ENCODE data around the gene BMP6. TPM values are rescaled to one million over a fixed set of nuclear protein-coding genes. Genes with fewer than 3 reads are reported as not detected.

Gene BMP6
- total and polyA plus RNA-seq, 2 of the 4 experiments (the other 2 are of a cell fraction): 0.18 to 0.19 TPM

DNA sequence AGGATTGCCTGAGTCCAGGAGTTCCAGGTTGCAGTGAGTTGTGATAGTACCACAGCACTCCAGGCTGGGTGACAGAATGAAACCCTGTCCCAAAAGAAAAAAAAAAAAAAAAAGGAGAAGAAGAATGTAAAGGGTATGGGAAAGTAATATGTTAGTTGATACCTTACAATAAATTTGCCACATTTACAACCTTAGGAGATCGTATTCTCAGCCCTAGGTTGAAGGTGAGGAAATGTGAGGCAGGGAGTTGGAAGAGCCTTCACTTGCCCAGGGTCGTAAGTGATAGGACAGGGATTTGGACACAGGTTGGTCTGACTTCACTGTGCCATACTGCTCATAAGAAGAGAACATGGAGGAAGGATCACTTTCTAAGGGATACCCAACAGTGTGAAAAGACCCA, 68.6 kb downstream of the BMP6 start:
- DNase-seq (no peak), ATAC-seq (ENCODE audit: low read depth) (no peak)
- H2BK120ac ChIP-seq (ENCODE audit: low read depth, low read length): no peak overlapping the region
- no peak overlapping the region for H3K18ac ChIP-seq (ENCODE audit: low read depth, low read length)
- H3K14ac ChIP-seq (replicated peaks; ENCODE audit: low read depth, low read length): no peak overlapping the region
- no CpG with 5 or more reads among the region's 2 CpGs for WGBS, 2 experiments (ENCODE audit: extremely low coverage in 2 of 2, insufficient read length in 1 of 2)
- no peak overlapping the region for H3K27ac ChIP-seq (ENCODE audit: insufficient read depth, low read length)
- no peak overlapping the region for H3K4me3 ChIP-seq (ENCODE audit: insufficient read depth, low read depth, low read length)
- no peaks in the 10 kb centered on the region for H3K9me3 ChIP-seq (ENCODE audit: control insufficient read depth, insufficient read depth, low read length)
- CTCF ChIA-PET: no interaction called here
- in situ Hi-C loops (cut with MboI; ENCODE audit: low sequenced_read_pairs): no loop called here
- H3K9me1 ChIP-seq (ENCODE audit: insufficient read depth, low read length): no peaks in the 10 kb centered on the region
- no peak overlapping the region for H2BK15ac ChIP-seq (ENCODE audit: low read depth, low read length)
- POLR2A ChIA-PET (ENCODE audit: unreplicated experiment): no interaction called here
- no peaks in the 10 kb centered on the region for H3K36me3 ChIP-seq (ENCODE audit: control insufficient read depth, insufficient read depth, low read length)
- H2BK5ac ChIP-seq (ENCODE audit: low read depth, low read length, poor library complexity, severe bottlenecking): no peak overlapping the region
- H3K4ac ChIP-seq (ENCODE audit: low read depth, low read length): no peak overlapping the region
- H4K5ac ChIP-seq (ENCODE audit: low read depth, low read length): no peak overlapping the region
- H4K20me1 ChIP-seq (ENCODE audit: insufficient read depth, low read length): no peaks in the 10 kb centered on the region
- H3K27me3 ChIP-seq (ENCODE audit: control insufficient read depth, insufficient read depth, low read length): peaks cover 12% of the 10 kb centered on the region
- no peak overlapping the region for H3K4me2 ChIP-seq (ENCODE audit: low read depth, low read length)
- no peaks in the 10 kb centered on the region for H3K79me1 ChIP-seq (ENCODE audit: low read depth in 1 of 2, low read length in 2 of 2)
- H2BK20ac ChIP-seq (ENCODE audit: low read depth, low read length): no peak overlapping the region
- dilution Hi-C loops (cut with HindIII; ENCODE audit: low sequenced_read_pairs, unreplicated experiment): no loop called here
- no peak overlapping the region for H4K91ac ChIP-seq (ENCODE audit: insufficient read depth, low read depth, low read length)
- TF ChIP-seq BHLHE40 (IDR thresholded peaks at IDR 0.05; ENCODE audit: low read depth, low read length): no peak
- no peak overlapping the region for H2AFZ ChIP-seq (replicated peaks; ENCODE audit: low read length, poor library complexity)
- intact Hi-C loops (cut with micrococcal nuclease): no loop called here
- H3K4me1 ChIP-seq (ENCODE audit: control insufficient read depth, insufficient read depth, low read length): no peaks in the 10 kb centered on the region
- no peak overlapping the region for H3K23ac ChIP-seq (ENCODE audit: low read depth, low read length)
- no peak overlapping the region for H2AK5ac ChIP-seq (ENCODE audit: low read depth, low read length)
- no peak overlapping the region for H2AK9ac ChIP-seq (replicated peaks; ENCODE audit: low read depth, low read length, poor library complexity)
- H3K56ac ChIP-seq (ENCODE audit: extremely low read depth, insufficient read depth, low read length): no peak overlapping the region
- BruUV-seq (replicated peaks): no TSS peak
- H4K8ac ChIP-seq (ENCODE audit: low read depth in 2 of 2, low read length in 2 of 2): no peak overlapping the region
- no peak overlapping the region for H3K9ac ChIP-seq (ENCODE audit: low read depth, low read length)
